ENCODE data around the gene LIPF.

DNA sequence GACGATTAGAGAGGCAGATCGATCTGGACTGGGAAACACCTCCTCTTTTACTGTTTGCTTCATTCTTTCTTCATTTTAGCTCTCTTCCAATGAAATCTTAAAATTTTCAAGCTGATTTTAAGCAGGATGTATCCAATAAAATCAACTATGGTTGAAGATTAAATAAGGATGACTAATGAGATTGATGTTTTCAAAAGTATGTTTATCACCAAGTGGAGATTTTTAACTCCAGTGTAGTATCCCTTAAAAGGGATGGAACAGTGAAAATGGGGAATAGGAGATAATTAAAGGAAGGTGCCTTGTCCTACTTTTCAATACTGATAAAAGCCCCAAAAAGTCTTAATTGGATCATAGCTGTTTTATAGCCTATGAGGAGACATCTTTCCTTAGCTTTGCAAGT, 11.6 kb upstream of the LIPF start:
- no peak for TF ChIP-seq CTCF (IDR thresholded peaks at IDR 0.05)
- no peak for TF ChIP-seq POLR2A (IDR thresholded peaks at IDR 0.05)

Measured in adrenal gland (tissue), 5 donors.